Type B pancreatic cell (in vitro differentiated cells): ENCODE results near the gene MID1IP1. TPM values are rescaled to one million over a fixed set of nuclear protein-coding genes. Genes with fewer than 3 reads are reported as not detected.

Experiments used
- DNase-seq: peaks from one replicate; pipeline ENCODE4 v3.0.0; 2021; ENCODE audit warnings: mixed read lengths; ENCODE audit not compliant: unreplicated experiment; ENCODE audit errors: extremely low spot score
- H3K27ac Mint-ChIP-seq: 2 replicates; pipeline ENCODE4 v1.8.0; 2021; ENCODE audit warnings: mild to moderate bottlenecking, mixed read lengths
- H3K27me3 Mint-ChIP-seq: 2 replicates; pipeline ENCODE4 v1.8.0; 2021; ENCODE audit warnings: mixed read lengths
- H3K36me3 Mint-ChIP-seq: 2 replicates; pipeline ENCODE4 v1.8.0; 2021; ENCODE audit warnings: mixed read lengths
- H3K4me1 Mint-ChIP-seq: one replicate; pipeline ENCODE4 v1.8.0; 2021; ENCODE audit warnings: mixed read lengths; ENCODE audit not compliant: unreplicated experiment
- H3K4me3 Mint-ChIP-seq: 2 replicates; pipeline ENCODE4 v1.8.0; 2021; ENCODE audit warnings: mild to moderate bottlenecking, mixed read lengths
- H3K9me3 Mint-ChIP-seq: 2 replicates; pipeline ENCODE4 v1.8.0; 2021; ENCODE audit warnings: mixed read lengths
- CTCF ChIP-seq: fragments of 200-600 bp; sonication (generic); conservative IDR thresholded peaks from 2 replicates; pipeline ENCODE4 v1.5.0; 2021; ENCODE audit warnings: antibody characterized with exemption, mild to moderate bottlenecking
- total RNA-seq: library from RNA; stranded (reverse); gene quantifications from 2 replicates; pipeline ENCODE4 v1.2.1, GENCODE V29; 2021; ENCODE audit warnings: low replicate concordance

Gene MID1IP1
- total RNA-seq, 1 donor from 2014 or later = 40.4 TPM

- TF ChIP-seq CTCF = no peak
- H3K27ac Mint-ChIP-seq = peak overlapping the region; percentile 90
- peaks cover 3% of the 10 kb centered on the region for H3K36me3 Mint-ChIP-seq
- H3K27me3 Mint-ChIP-seq = no peaks in the 10 kb centered on the region
- peak overlapping the region; percentile 95 for H3K4me3 Mint-ChIP-seq
- DNase-seq = peak; percentile 82
- peaks cover 6% of the 10 kb centered on the region for H3K9me3 Mint-ChIP-seq
- no peaks in the 10 kb centered on the region for H3K4me1 Mint-ChIP-seq
These were observed 2.6 kb downstream of the MID1IP1 start for GRCh38 chrX:38803588-38804431.

- Mint-ChIP-seq H3K36me3 (peaks cover 3% of the 10 kb centered on the region), H3K4me3 (peak overlapping the region; percentile 95), H3K27me3 (no peaks in the 10 kb centered on the region), H3K4me1 (no peaks in the 10 kb centered on the region), H3K9me3 (peaks cover 6% of the 10 kb centered on the region), H3K27ac (peak overlapping the region; percentile 90)
- no peak for TF ChIP-seq CTCF
- no peak for DNase-seq
These were observed 3.1 kb downstream of the MID1IP1 start for GRCh38 chrX:38804432-38804681.

- peak overlapping the region; percentile 95 for H3K4me3 Mint-ChIP-seq
- peaks cover 3% of the 10 kb centered on the region for H3K9me3 Mint-ChIP-seq
- peak overlapping the region; percentile 90 for H3K27ac Mint-ChIP-seq
- H3K36me3 Mint-ChIP-seq = peaks cover 3% of the 10 kb centered on the region
- H3K27me3 Mint-ChIP-seq = no peaks in the 10 kb centered on the region
- H3K4me1 Mint-ChIP-seq = peaks cover 3% of the 10 kb centered on the region
- peak; percentile 71 for DNase-seq
- TF ChIP-seq CTCF = no peak
These were observed 3.6 kb downstream of the MID1IP1 start for GRCh38 chrX:38804682-38805431.

GRCh38 chrX:38805432-38806389, 4.5 kb downstream of the MID1IP1 start:
- Mint-ChIP-seq H3K4me3 (peak overlapping the region; percentile 95), H3K36me3 (peaks cover 3% of the 10 kb centered on the region), H3K27me3 (no peaks in the 10 kb centered on the region), H3K27ac (peak overlapping the region; percentile 90), H3K4me1 (peaks cover 4% of the 10 kb centered on the region), H3K9me3 (no peaks in the 10 kb centered on the region)
- DNase-seq = peak; percentile 69
- no peak for TF ChIP-seq CTCF

GRCh38 chrX:38806875-38807621, 5.8 kb downstream of the MID1IP1 start:
- DNase-seq = no peak
- Mint-ChIP-seq H3K9me3 (no peaks in the 10 kb centered on the region), H3K4me3 (peak overlapping the region; percentile 77), H3K36me3 (peaks cover 3% of the 10 kb centered on the region), H3K27ac (peak overlapping the region; percentile 40), H3K4me1 (peaks cover 4% of the 10 kb centered on the region), H3K27me3 (no peaks in the 10 kb centered on the region)
- no peak for TF ChIP-seq CTCF
